Lower lobe of right lung (tissue), 2 donors: Measurements from ENCODE around the gene ZFP3. TPM values are rescaled to one million over a fixed set of nuclear protein-coding genes. Genes with fewer than 3 reads are reported as not detected.

Source experiments
- ATAC-seq, 2 donors: fragments of 200-7000 bp; cut with Tn5 transposase; one replicate each; pipeline ENCODE4 v1.9.1; 2020 to 2022; ENCODE audit warnings: mild to moderate bottlenecking in 2 of 2, moderate library complexity in 2 of 2
- DNase-seq: peaks from one replicate; pipeline ENCODE4 v3.0.0-alpha.2; 2020
- H3K27ac ChIP-seq: fragments of 200-600 bp; one replicate; pipeline ENCODE4 v1.8.0; 2022
- H3K27me3 ChIP-seq: fragments of 200-600 bp; one replicate; pipeline ENCODE4 v1.8.0; 2022; ENCODE audit warnings: low read depth
- H3K36me3 ChIP-seq: fragments of 200-600 bp; one replicate; pipeline ENCODE4 v1.8.0; 2022; ENCODE audit warnings: mild to moderate bottlenecking
- H3K4me1 ChIP-seq: fragments of 200-600 bp; one replicate; pipeline ENCODE4 v1.8.0; 2022
- H3K4me3 ChIP-seq: fragments of 200-600 bp; one replicate; pipeline ENCODE4 v1.8.0; 2022; ENCODE audit warnings: mild to moderate bottlenecking
- H3K9me3 ChIP-seq: fragments of 200-600 bp; one replicate; pipeline ENCODE4 v1.8.0; 2022
- CTCF ChIP-seq: fragments of 200-600 bp; IDR thresholded peaks from one replicate; pipeline ENCODE4 v1.8.0; 2022; ENCODE audit warnings: antibody characterized with exemption, mild to moderate bottlenecking
- intact Hi-C: fragments of 100-400 bp; cut with DNase I; formaldehyde crosslinking; loops from one replicate; pipeline ENCODE4 v1.11.0; 2022
- total RNA-seq: library from RNA; stranded (reverse); fragmentation: NEBNext Ultra II Directional; extraction: Animal tissue kit (Norgen Biotek cat#: 25700); gene quantifications from one replicate; pipeline ENCODE4 v1.2.1, GENCODE V29; 2021
- donor health status: DM: no; HTN: yes; CAD: no; lungs with severe emphysema.

Gene ZFP3
- total RNA-seq, 1 donor from 2014 or later, result 7.1 TPM

DNA sequence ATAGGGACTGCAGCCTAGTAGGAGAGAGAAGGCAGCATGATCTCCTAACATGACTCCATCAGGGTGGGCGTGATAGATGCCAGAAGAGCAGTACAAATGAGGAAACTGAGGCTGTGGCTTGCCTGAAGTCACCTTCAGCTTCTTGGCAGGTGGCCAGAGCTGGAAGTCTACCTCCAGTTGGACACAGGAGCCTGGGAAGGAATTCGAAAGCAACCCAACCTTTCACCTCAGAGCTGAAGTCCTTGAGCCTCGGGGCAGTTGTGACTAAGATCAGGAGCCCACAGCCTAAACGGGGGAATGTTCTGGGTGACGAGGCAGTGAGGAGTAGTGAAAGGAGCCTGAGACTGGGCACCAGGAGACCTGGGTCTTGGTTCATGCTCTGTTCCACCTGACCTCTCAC lies 33.6 kb upstream of the ZFP3 start:
- intact Hi-C loops, result no loop called here
- TF ChIP-seq CTCF, result no peak
- Histone ChIP-seq H3K9me3 (no peaks in the 10 kb centered on the region), H3K4me1 (peaks cover 6% of the 10 kb centered on the region), H3K27me3 (no peaks in the 10 kb centered on the region), H3K27ac (no peak overlapping the region), H3K4me3 (no peak overlapping the region), H3K36me3 (no peaks in the 10 kb centered on the region)
- no peak for ATAC-seq
- no peak for DNase-seq

- Histone ChIP-seq H3K4me1 (peaks cover 14% of the 10 kb centered on the region), H3K9me3 (no peaks in the 10 kb centered on the region), H3K36me3 (no peaks in the 10 kb centered on the region), H3K27ac (no peak overlapping the region), H3K4me3 (no peak overlapping the region), H3K27me3 (no peaks in the 10 kb centered on the region)
- no peak for TF ChIP-seq CTCF
- intact Hi-C loops, result no loop called here
- no peak for ATAC-seq
- DNase-seq, result no peak
These were observed 32.8 kb upstream of the ZFP3 start for GRCh38 chr17:5045496-5045895.

DNA sequence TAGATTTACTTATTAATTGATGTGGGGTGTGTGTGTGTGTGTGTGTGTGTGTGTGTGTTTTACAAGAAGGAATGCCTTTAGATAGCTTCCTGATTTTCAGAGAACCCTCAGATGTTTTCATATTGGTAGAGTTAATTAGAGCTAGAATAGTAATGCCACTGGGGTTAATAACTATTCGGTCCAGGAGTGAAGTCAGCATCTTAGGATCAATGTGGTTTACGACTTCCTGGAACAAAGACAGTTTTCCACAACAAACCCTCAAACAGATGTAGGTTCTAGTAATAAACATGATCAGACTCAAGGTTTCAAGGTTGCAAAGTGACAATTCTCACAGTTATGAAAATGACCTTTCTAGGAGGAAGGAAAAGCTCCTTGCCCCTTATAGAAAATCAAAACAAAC lies 30.8 kb upstream of the ZFP3 start:
- Histone ChIP-seq H3K4me3 (no peak overlapping the region), H3K36me3 (no peaks in the 10 kb centered on the region), H3K27me3 (no peaks in the 10 kb centered on the region), H3K4me1 (peaks cover 14% of the 10 kb centered on the region), H3K27ac (no peak overlapping the region), H3K9me3 (no peaks in the 10 kb centered on the region)
- TF ChIP-seq CTCF, result no peak
- intact Hi-C loops, result no loop called here
- ATAC-seq (no peak), DNase-seq (no peak)

GRCh38 chr17:5049314-5049841 lies 28.9 kb upstream of the ZFP3 start:
- Histone ChIP-seq H3K4me3 (no peak overlapping the region), H3K27ac (peak overlapping the region; percentile 64), H3K4me1 (peaks cover 14% of the 10 kb centered on the region), H3K27me3 (no peaks in the 10 kb centered on the region), H3K9me3 (no peaks in the 10 kb centered on the region), H3K36me3 (no peaks in the 10 kb centered on the region)
- ATAC-seq (peak in 1 of 2 donors; percentile 65), DNase-seq (no peak)
- intact Hi-C loops, result no loop called here
- no peak for TF ChIP-seq CTCF

DNA sequence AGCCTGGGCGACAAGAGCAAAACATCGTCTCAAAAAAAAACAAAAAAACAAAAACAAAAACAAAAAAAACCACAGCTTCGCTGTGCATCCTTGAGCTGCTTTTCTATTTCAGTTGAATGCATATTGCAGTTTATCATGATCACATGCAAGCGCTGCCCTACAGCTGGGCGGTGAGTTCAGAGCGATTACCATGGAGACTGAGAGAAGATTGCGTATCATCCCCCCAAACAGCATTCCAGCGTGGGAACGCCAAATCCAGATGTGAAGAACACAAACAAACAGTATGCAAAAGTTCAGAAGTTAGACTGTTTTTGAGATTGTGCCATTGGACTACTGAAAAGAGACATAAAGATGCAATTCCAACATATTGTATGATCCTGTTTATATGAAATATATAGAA lies 28.0 kb upstream of the ZFP3 start:
- H3K27me3 ChIP-seq, result no peaks in the 10 kb centered on the region
- no peak for ATAC-seq

More for the DNA sequence above, 28.0 kb upstream of the ZFP3 start:
- intact Hi-C loops, result no loop called here
- peaks cover 14% of the 10 kb centered on the region for H3K4me1 ChIP-seq
- TF ChIP-seq CTCF, result no peak
- DNase-seq, result no peak
- H3K9me3 ChIP-seq, result no peaks in the 10 kb centered on the region
- no peak overlapping the region for H3K4me3 ChIP-seq
- H3K36me3 ChIP-seq, result no peaks in the 10 kb centered on the region
- peak overlapping the region; percentile 64 for H3K27ac ChIP-seq
